ENCODE measurements around the gene DNM1. TPM values are rescaled to one million over a fixed set of nuclear protein-coding genes. Genes with fewer than 3 reads are reported as not detected.

The DNM1 gene
- total and polyA plus RNA-seq, 10 of the 15 experiments (the other 5 are each of a cell fraction or from before 2014, with no cell fraction given) = 0.06 to 0.67 (median 0.19) TPM; not detected in 3

DNA sequence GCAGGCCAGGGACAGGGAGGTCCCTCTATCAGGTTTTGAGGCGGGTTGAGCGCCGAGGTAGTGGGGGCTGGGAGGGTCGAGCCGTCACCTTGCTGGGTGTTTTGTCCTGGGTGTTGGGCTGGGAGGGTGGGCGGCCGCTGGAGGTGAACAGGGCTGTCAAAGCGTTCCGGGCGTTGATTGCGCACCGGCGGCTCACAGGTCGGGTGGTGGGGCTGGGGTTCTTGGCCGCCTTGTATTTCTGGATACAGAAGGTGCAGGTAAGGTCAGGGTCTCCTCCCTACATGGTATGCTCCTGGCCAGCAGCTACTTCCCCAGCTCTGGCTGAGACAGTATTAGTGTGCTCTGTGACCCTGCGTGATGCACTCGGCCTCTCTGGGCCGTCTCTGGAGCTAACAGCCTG lies 37.0 kb upstream of the DNM1 start:
- Histone ChIP-seq H3K4me2 (ENCODE audit: control insufficient read depth, insufficient read depth) (no peak overlapping the region), H3K4me3 (no peak overlapping the region), H3K9ac (ENCODE audit: control insufficient read depth, insufficient read depth, low read length) (no peak overlapping the region), H3K9me3 (replicated peaks; ENCODE audit: control insufficient read depth, insufficient read depth, low read length) (no peaks in the 10 kb centered on the region), H4K20me1 (ENCODE audit: control insufficient read depth, insufficient read depth) (no peaks in the 10 kb centered on the region), H3K27ac (ENCODE audit: control insufficient read depth, insufficient read depth) (no peak overlapping the region), H2AFZ (ENCODE audit: control insufficient read depth, low read depth, low read length) (no peak overlapping the region), H3K36me3 (ENCODE audit: control insufficient read depth in 2 of 2, insufficient read depth in 2 of 2, low read length in 1 of 2) (peaks cover 13 to 19% of the 10 kb centered on the region in 2 experiments; a peak in 3 of 4 replicates), H3K27me3 (replicated peaks in 1 of 2; ENCODE audit: control insufficient read depth in 2 of 2, insufficient read depth in 2 of 2, low read length in 1 of 2) (no peaks in the 10 kb centered on the region), H3K4me1 (ENCODE audit: control insufficient read depth, insufficient read depth, low read length) (0 out of 2 replicates have a peak, but pooled peaks cover under 1% of the 10 kb centered on the region), H3K79me2 (ENCODE audit: control insufficient read depth, insufficient read depth, low read length) (no peaks in the 10 kb centered on the region)
- ChIA-PET CTCF (interaction anchor here (1.1 kb wide), 1 partner anchor 16 kb away, joined by 3 read pairs; no protein-coding TSS in a partner anchor), RAD21 (ENCODE audit: unreplicated experiment) (interaction anchor here (0.6 kb wide), 1 partner anchor 21 kb away, joined by 3 read pairs; no protein-coding TSS in a partner anchor), SMC1A (ENCODE audit: uncharacterized antibody, unreplicated experiment) (no interaction called here), POLR2A (interaction anchor here (0.5 kb wide), 1 partner anchor 32 kb away, joined by 3 read pairs; no protein-coding TSS in a partner anchor)
- in situ Hi-C loops (cut with MboI) = no loop called here
- TF ChIP-seq, protein P1, sequence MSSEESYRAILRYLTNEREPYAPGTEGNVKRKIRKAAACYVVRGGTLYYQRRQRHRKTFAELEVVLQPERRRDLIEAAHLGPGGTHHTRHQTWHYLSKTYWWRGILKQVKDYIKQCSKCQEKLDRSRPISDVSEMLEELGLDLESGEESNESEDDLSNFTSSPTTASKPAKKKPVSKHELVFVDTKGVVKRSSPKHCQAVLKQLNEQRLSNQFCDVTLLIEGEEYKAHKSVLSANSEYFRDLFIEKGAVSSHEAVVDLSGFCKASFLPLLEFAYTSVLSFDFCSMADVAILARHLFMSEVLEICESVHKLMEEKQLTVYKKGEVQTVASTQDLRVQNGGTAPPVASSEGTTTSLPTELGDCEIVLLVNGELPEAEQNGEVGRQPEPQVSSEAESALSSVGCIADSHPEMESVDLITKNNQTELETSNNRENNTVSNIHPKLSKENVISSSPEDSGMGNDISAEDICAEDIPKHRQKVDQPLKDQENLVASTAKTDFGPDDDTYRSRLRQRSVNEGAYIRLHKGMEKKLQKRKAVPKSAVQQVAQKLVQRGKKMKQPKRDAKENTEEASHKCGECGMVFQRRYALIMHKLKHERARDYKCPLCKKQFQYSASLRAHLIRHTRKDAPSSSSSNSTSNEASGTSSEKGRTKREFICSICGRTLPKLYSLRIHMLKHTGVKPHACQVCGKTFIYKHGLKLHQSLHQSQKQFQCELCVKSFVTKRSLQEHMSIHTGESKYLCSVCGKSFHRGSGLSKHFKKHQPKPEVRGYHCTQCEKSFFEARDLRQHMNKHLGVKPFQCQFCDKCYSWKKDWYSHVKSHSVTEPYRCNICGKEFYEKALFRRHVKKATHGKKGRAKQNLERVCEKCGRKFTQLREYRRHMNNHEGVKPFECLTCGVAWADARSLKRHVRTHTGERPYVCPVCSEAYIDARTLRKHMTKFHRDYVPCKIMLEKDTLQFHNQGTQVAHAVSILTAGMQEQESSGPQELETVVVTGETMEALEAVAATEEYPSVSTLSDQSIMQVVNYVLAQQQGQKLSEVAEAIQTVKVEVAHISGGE (CRISPR knock-in tag; IDR thresholded peaks at IDR 0.05) = no peak
- TF ChIP-seq TCF7 (IDR thresholded peaks at IDR 0.05; ENCODE audit: borderline replicate concordance) = no peak
- TF ChIP-seq EGR1 (IDR thresholded peaks at IDR 0.05; ENCODE audit: borderline replicate concordance in 1 of 2, low read depth in 2 of 2, low read length in 2 of 2) = no peak
- no peak for TF ChIP-seq RCOR1 (conservative IDR thresholded peaks at IDR 0.05; ENCODE audit: low read depth, low read length)
- no peak for TF ChIP-seq ZNF274 (IDR thresholded peaks at IDR 0.05; ENCODE audit: insufficient read depth, insufficient read length)
- no peak for TF ChIP-seq DPF2 (IDR thresholded peaks at IDR 0.05)
- TF ChIP-seq CHD2 (IDR thresholded peaks at IDR 0.05; ENCODE audit: borderline replicate concordance, low read depth, low read length) = no peak
- TF ChIP-seq GABPA (IDR thresholded peaks at IDR 0.05; ENCODE audit: low read depth) = no peak
- TF ChIP-seq, protein P2, sequence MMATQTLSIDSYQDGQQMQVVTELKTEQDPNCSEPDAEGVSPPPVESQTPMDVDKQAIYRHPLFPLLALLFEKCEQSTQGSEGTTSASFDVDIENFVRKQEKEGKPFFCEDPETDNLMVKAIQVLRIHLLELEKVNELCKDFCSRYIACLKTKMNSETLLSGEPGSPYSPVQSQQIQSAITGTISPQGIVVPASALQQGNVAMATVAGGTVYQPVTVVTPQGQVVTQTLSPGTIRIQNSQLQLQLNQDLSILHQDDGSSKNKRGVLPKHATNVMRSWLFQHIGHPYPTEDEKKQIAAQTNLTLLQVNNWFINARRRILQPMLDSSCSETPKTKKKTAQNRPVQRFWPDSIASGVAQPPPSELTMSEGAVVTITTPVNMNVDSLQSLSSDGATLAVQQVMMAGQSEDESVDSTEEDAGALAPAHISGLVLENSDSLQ (IDR thresholded peaks at IDR 0.05) = no peak
- no peak for TF ChIP-seq STAT3 (IDR thresholded peaks at IDR 0.05; ENCODE audit: low read depth, low read length)
- TF ChIP-seq PAX8 (IDR thresholded peaks at IDR 0.05) = no peak
- TF ChIP-seq BACH1 (IDR thresholded peaks at IDR 0.05; ENCODE audit: borderline replicate concordance) = no peak
- no peak for TF ChIP-seq IKZF1 (conservative IDR thresholded peaks at IDR 0.05)
- TF ChIP-seq PBX3 (IDR thresholded peaks at IDR 0.05; ENCODE audit: insufficient replicate concordance, low read depth, low read length) = no peak
- TF ChIP-seq RUNX3 (IDR thresholded peaks at IDR 0.05; ENCODE audit: low read length) = no peak
- no peak for TF ChIP-seq SIX5 (IDR thresholded peaks at IDR 0.05; ENCODE audit: low read depth, low read length, severe bottlenecking)
- no peak for TF ChIP-seq IRF4 (IDR thresholded peaks at IDR 0.05; ENCODE audit: low read depth, low read length)
- no peak for ATAC-seq
- intact Hi-C loops (cut with micrococcal nuclease; ENCODE audit: unreplicated experiment) = no loop called here
- WGBS (ENCODE audit: insufficient coverage, insufficient replicate concordance, low lambda C conversion rate, missing lambda C conversion rate) = 97% methylated on average over 14 of the region's 18 CpGs
- FAIRE-seq = no peak
- no TSS peak for BruUV-seq (replicated peaks)
- DNase-seq (ENCODE audit: low read depth, low spot score) = no peak
